Nephron progenitor cell (in vitro differentiated cells): ENCODE measurements around the gene BRMS1.
A peak's percentile ranks its signal among the peaks of the same experiment; 100 is the strongest.

Experiments
- DNase-seq: peaks from one replicate; pipeline ENCODE4 v3.0.0; 2021
- H3K27ac Mint-ChIP-seq: 2 replicates; pipeline ENCODE4 v1.8.0; 2021; ENCODE audit warnings: mild to moderate bottlenecking, moderate library complexity, mixed read lengths
- H3K27me3 Mint-ChIP-seq: 2 replicates; pipeline ENCODE4 v1.8.0; 2021; ENCODE audit warnings: mild to moderate bottlenecking, low read depth, mixed read lengths; ENCODE audit not compliant: poor library complexity
- H3K36me3 Mint-ChIP-seq: 2 replicates; pipeline ENCODE4 v1.8.0; 2021; ENCODE audit warnings: low read depth, mixed read lengths
- H3K4me1 Mint-ChIP-seq: 2 replicates; pipeline ENCODE4 v1.8.0; 2021; ENCODE audit warnings: mixed read lengths
- H3K4me3 Mint-ChIP-seq: 2 replicates; pipeline ENCODE4 v1.8.0; 2021; ENCODE audit warnings: mild to moderate bottlenecking, moderate library complexity, mixed read lengths
- H3K9me3 Mint-ChIP-seq: 2 replicates; pipeline ENCODE4 v1.8.0; 2021; ENCODE audit warnings: mild to moderate bottlenecking, moderate library complexity, mixed read lengths
- TF ChIP-seq, protein P1 (sequence below): fragments of 200-600 bp; sonication (generic); IDR thresholded peaks from 2 replicates; pipeline ENCODE4 v1.5.0; 2021; ENCODE audit warnings: antibody characterized with exemption

Gene BRMS1

DNA sequence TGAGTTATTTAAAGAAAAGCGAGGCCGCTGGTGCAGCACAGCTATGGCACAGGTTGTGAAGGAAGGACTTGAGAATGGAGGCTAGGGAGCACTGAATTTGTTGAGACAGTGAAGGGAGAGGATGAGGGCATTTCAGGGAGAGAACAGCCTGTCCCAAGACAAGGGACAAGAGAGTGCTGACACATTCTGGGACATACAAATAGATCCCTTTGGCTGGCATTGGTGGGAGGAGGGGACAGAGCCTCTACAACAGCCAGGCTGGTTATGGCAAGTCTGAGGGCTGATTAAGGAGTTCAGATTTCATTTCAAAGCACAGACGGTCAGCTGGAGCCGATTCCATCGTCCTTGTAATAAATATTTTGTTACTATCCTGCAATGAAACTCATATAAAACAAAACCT is 28.4 kb upstream of the BRMS1 start:
- peaks cover 41% of the 10 kb centered on the region for H3K4me1 Mint-ChIP-seq
- no peaks in the 10 kb centered on the region for H3K9me3 Mint-ChIP-seq
- peak overlapping the region; percentile 33 for H3K27ac Mint-ChIP-seq
- peaks cover 13% of the 10 kb centered on the region for H3K27me3 Mint-ChIP-seq
- no peak for DNase-seq
- TF ChIP-seq, protein P1, sequence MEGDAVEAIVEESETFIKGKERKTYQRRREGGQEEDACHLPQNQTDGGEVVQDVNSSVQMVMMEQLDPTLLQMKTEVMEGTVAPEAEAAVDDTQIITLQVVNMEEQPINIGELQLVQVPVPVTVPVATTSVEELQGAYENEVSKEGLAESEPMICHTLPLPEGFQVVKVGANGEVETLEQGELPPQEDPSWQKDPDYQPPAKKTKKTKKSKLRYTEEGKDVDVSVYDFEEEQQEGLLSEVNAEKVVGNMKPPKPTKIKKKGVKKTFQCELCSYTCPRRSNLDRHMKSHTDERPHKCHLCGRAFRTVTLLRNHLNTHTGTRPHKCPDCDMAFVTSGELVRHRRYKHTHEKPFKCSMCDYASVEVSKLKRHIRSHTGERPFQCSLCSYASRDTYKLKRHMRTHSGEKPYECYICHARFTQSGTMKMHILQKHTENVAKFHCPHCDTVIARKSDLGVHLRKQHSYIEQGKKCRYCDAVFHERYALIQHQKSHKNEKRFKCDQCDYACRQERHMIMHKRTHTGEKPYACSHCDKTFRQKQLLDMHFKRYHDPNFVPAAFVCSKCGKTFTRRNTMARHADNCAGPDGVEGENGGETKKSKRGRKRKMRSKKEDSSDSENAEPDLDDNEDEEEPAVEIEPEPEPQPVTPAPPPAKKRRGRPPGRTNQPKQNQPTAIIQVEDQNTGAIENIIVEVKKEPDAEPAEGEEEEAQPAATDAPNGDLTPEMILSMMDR = no peak
- peak overlapping the region; percentile 87 for H3K4me3 Mint-ChIP-seq
- H3K36me3 Mint-ChIP-seq = peaks cover 12% of the 10 kb centered on the region

DNA sequence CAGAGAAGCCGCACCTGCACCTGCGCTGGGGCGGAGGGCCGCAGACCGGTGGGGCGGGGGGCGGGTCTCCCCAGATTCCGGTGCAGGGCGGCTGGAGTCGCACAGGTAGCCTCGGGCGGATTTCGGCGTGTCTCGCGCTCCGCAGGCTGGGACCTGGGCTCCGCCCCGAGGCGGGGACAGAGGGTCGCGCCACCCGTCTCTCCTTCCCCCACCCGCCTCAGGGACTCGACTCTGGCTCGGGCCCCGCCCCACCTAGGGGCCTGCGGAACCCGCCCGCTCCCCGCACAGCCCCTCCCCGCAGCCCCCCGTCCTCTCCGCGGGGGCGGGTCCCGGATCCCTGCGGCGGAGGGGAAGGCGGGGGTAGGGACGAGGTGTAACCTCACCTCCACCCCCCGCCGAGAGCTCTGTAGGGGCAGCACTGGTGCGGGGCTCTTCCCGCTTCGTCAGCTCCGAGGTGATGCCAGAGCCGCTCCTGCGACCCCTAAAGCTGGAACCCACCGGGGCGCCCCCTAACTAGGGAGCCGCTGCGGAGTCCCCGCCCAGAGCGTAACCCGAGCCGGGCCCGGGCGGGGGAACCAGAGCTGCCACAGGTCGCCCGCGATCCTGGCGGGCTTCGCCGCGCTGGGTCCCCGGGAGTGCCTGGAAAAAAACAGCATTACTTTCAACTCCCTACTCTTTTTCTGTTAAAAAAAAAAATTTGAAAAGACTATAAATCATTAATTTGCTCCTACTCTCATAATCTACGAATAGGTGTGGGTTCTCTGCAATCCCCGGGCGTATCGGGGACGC is 26.9 kb upstream of the BRMS1 start, which contains the start of gene SLC29A2:
Gene SLC29A2 (minus strand): TSS at position 134 of the 789 bp plus-strand sequence. CDS start 169 bp downstream, outside the sequence.
- DNase-seq = peak; percentile 90
- Mint-ChIP-seq H3K36me3 (peaks cover 19% of the 10 kb centered on the region), H3K4me3 (peak within 1 kb of the TSS; percentile 92), H3K4me1 (peaks cover 46% of the 10 kb centered on the region), H3K27ac (peak within 1 kb of the TSS; percentile 94), H3K27me3 (peaks cover 8% of the 10 kb centered on the region), H3K9me3 (no peaks in the 10 kb centered on the region)
- TF ChIP-seq, protein P1 = no peak

DNA sequence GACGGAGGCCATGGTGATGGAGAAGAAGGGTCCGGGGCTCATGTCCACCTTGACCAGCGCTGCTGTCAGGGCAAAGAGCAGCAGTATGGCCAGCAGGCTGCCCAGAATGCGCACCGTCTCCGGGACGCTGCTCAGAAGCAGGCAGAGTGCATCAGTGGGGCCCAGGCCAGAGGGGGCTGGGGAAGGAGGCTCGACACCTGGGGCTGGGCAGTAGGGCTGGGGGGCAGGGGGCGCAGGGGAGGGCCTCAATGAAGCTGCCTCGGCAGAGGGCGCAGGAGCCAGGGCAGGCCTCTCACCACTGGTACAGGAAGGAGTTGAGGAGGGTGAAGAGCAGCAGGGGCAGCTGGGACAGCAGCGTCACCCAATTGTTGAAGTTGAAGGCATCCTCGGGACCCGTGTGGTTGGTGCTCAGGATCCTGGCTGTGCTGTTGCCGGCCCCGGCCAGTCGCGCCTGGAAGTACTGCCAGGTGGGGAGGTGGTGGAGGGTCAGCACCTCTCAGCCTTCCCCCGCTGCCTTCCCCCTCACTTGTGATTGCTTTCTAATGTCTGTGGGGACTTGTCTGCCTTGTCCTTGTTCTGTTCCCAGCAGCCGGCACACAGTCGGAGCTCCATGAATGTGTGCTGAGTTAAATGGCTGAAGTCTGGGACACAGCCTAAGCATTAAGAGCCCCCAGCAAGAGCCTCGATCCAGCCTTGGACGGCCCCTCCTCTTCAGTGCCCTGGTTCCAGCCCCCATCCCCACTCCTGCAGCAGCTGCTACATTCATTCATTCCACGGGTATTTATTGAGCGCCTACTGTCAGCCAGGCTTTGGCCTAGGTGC is 24.4 kb upstream of the BRMS1 start:
- Mint-ChIP-seq H3K4me3 (peak overlapping the region; percentile 92), H3K27me3 (peaks cover 3% of the 10 kb centered on the region), H3K36me3 (peaks cover 25% of the 10 kb centered on the region), H3K4me1 (peaks cover 46% of the 10 kb centered on the region), H3K27ac (peak overlapping the region; percentile 87), H3K9me3 (no peaks in the 10 kb centered on the region)
- TF ChIP-seq, protein P1 = no peak
- no peak for DNase-seq

DNA sequence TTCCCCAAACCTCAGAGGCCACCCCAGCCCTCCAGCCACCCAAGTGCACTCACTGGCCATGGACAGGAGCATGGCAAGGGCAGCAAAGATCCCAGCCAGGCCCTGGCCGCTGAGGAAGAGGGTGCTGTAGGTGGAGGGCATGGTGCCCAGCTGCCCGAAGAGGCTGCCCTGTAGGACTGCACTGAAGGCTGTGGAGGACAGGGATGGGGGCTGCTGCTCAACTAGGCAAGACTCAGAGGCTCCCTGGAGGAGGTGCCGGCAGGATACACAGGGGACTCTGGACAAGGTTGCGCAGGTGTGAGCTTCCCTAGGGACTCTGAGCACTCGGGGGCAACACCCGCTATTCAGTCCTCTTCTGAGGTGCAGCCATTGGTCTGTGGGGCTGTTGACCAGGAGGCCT is 23.6 kb upstream of the BRMS1 start:
- Mint-ChIP-seq H3K36me3 (peaks cover 25% of the 10 kb centered on the region), H3K9me3 (no peaks in the 10 kb centered on the region), H3K27me3 (peaks cover 3% of the 10 kb centered on the region), H3K4me1 (peaks cover 41% of the 10 kb centered on the region), H3K27ac (peak overlapping the region; percentile 88), H3K4me3 (peak overlapping the region; percentile 57)
- TF ChIP-seq, protein P1 = no peak
- DNase-seq = no peak

DNA sequence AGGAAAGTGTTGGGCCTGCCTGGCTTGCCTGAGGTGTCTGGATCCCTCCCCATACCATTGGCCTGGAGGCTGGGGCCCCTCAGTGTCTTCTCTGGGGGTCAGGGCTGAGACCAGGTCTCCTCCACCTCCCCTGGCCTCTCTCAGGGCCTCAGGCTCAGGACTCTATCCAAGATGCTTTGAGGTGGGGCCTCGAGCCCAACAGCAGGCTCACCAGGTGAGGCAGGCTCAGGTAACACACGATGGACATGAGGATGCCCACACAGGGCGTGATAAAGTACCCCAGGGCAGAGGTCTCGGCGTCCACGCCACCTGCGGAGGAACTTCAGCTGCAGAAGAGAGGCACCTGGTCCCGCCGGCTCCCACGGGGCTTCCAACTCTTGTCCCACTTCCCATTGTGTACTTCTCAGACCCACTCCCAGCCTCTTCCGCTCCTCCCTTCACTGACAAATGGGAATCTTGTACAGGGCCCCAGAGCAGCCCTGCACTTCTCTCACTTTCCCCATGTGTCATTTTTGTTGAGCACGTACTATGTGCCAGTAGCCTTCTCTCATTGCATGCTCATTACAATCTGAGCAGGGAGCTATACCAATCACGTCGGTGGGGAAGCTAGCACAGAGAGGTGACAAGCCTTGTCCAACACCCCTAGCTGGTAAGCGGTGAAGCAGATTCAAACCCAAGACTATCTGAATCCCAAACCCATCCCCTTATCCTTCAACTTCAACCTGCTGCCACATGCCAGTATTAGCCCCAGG is 22.8 kb upstream of the BRMS1 start:
- DNase-seq = no peak
- Mint-ChIP-seq H3K9me3 (no peaks in the 10 kb centered on the region), H3K4me1 (peaks cover 34% of the 10 kb centered on the region), H3K27ac (peak overlapping the region; percentile 88), H3K36me3 (peaks cover 25% of the 10 kb centered on the region), H3K27me3 (no peaks in the 10 kb centered on the region), H3K4me3 (no peak overlapping the region)
- TF ChIP-seq, protein P1 = no peak
